Stimulated activated CD4-positive, alpha-beta T cell treated with anti-CD3 and anti-CD28 coated beads, Interleukin-2, amount 100 ng/mL, for 48 hours (primary cell): ENCODE measurements around the gene MISP.

ENCODE experiments used
- DNase-seq, 2 donors: peaks; one replicate each; pipeline ENCODE4 v3.0.0-alpha.2; 2020

The MISP gene

DNA sequence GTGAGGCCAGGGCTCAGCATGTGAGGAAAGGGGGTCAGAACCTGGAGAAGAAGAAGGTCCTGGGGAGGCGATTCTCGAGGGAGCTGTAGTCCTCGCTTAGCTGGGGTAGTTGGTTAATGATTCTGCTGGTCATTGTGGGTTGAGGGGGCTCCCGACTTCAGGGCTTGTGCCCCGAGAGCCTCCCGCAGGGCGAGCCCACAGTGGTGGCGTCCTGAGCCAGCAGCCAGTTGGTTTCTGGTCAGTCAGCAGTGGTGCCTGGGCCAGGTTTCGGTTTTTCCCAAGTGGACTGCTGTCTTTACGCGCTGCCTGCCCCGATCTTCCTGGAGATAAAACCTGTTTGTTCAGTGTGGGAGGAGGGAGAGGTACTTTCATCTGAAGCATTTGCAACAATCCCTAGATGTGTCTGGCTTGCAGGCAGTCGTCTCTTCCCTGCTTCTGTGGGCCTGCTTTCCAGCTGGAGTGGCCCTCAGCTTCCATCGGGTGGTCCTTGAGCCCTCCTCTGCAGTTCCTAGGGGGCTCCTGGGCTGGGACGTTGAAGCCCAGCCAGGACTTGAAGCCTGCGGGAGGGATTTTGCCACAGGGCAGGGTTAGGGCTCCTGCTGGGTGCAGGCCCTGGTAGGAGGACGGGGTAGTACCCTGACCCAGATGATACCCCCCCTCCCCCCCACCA is 49.6 kb downstream of the MISP start:
- no peak for DNase-seq

DNA sequence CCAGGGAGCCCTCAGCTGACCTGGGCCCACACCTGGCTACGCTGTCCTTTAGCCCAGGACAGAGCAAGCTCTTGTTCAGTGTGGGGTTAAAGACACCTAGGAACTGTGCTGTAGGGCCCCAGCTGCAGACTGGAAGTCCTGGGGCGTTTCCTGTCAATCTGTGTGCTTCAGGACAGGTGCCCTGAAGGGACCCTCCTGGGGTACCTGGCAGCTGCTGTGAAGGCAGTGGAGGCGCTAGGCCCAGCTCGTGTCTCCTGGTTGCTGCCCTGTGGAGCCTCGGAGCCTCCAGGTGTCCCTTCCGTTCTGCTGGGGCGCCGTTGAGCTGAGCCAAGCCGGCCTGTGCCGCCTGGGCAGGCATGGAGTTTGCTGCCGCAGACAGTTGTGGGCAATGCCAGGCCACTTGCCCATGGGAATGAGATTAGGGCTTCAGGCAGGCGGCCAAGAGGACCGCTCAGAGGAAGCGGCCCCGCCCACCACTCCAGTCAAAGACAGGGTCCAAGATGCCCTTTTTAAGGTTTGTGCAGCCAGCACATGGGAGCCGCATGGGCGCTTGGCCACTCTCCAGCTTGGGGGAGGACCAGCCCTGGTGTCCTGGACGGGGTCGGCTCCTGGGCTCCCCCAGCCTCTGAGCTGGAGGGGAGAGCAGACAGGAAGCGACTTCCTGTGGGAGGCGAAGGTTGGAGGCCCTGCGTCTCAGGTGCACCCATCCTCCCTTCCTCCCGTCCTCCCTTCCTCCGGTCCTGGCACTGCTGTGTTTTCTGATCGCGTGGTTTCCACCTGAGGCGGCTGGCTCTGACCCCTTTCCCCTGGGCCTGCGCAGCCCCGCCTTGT is 50.3 kb downstream of the MISP start:
- no peak for DNase-seq

DNA sequence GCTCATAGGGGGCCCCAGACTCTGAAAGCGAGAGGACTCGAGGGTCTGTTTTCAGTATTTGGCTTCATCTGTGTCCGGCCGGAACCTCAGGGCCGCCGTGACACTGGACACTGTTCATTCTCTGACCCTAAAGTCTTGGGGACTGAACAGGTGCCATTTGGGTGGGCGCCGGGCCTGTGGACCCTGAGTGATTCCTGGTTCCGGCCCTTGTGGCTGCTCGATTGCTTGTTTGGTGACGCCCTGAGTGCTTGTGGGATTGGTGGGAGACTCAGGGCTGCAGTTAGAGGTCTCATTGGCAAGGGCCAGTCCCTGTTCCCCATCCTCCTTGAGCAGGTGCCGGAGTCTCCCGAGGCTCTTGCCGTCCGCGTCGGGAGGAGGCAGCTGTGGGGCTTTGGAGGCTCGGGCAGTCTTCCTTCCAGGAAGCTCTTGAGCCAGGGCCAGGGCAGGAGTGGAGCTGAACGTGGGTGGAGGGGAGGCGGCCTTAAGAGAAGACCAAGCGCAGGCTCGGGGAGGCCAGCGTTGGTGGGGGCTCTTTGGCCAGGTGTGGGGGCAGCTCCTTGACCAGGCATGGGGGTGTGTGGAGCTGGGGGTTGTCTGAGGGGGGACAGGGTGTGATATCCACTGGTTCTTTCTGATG is 51.1 kb downstream of the MISP start:
- no peak for DNase-seq

DNA sequence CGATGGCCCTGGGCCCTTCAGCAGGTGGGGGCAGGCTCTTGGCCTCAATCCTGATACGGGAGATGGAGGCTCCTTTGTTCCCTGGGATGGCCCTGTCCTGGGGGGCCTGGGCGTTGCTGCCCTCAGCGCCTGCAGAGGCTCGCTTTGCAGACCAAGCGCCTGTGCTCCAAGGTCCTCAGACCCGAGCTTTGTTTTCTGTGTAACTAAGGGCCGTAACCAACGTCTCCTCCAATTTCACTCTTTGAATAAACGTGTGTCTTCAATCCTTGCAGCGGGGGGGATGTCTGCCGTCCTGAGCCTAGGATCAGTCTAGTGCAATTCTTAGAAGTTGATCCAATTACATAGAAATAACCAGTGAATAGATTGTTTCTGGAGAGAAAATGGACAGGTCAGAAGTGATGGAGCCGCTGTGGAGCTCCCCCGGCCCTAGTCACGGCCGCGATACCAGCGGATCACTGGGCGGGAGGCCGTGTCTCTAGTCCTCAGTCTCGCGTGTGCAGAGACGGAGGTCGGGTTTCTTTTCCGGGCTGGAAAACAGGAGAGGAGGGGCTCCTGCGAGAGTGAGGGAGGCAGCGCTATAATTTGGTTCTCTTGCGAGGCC is 51.7 kb downstream of the MISP start:
- no peak for DNase-seq

DNA sequence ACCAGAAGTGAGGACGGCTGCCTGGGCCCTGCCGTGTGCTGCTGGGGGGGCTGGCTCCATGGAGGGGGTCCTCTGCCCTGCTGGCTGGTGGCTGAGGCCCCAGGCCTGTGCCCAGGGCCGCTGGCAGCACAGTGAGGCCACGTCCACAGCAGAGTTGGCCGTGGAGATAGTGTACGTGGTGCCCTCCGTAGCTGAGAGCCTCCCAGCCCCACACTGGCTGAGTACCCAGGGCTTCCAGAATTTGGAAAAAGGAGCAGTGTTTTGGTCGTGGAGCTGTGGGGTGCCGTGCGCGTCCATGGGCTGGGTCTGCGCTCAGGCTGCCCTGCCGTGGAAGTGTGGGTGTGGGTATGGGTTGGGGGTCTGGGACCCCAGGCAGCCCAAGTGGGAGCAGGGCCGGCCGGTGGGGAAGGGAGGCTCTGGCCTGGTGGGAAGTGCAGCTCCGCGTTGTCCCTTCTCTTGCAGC is 52.2 kb downstream of the MISP start:
- no peak for DNase-seq

DNA sequence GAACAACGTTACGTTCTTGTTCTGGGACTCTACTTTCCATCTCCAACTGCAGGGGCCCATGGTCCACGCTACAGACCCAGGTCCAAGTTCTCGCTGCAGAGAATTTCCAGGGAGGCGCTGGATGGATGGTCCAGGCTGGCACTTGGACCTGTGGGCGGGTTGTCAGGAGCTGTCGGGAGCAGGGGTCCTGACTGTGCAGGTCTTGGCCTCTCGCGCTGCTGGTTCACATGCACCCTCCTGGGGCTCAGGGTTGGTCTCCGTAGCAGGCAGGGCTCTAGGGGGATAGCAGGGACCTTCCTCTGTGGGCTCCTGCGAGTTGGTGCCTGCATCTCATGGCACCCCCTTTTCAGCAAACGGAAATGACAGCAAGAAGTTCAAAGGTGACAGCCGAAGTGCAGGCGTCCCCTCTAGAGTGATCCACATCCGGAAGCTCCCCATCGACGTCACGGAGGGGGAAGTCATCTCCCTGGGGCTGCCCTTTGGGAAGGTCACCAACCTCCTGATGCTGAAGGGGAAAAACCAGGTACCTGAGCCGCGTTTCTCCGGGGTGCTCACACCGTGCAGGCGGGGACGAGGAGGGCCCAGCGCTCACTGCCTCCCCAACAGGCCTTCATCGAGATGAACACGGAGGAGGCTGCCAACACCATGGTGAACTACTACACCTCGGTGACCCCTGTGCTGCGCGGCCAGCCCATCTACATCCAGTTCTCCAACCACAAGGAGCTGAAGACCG is 52.9 kb downstream of the MISP start:
- no peak for DNase-seq

DNA sequence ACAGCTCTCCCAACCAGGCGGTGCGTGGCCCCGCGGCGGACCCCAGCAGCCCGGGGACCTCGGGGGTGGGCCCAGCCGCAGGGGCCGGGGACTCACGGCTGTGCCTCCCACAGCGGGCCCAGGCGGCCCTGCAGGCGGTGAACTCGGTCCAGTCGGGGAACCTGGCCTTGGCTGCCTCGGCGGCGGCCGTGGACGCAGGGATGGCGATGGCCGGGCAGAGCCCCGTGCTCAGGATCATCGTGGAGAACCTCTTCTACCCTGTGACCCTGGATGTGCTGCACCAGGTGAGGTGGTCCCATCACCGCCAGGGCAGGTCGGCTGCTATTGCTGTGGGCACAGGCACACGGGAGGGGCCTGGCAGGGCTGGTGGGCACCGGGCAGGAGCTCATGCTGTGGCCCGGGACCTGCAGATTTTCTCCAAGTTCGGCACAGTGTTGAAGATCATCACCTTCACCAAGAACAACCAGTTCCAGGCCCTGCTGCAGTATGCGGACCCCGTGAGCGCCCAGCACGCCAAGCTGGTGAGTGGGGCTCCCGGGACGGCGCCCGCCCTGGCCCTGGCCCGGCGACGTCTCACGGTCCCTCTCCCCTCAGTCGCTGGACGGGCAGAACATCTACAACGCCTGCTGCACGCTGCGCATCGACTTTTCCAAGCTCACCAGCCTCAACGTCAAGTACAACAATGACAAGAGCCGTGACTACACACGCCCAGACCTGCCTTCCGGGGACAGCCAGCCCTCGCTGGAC is 53.7 kb downstream of the MISP start:
- no peak for DNase-seq

DNA sequence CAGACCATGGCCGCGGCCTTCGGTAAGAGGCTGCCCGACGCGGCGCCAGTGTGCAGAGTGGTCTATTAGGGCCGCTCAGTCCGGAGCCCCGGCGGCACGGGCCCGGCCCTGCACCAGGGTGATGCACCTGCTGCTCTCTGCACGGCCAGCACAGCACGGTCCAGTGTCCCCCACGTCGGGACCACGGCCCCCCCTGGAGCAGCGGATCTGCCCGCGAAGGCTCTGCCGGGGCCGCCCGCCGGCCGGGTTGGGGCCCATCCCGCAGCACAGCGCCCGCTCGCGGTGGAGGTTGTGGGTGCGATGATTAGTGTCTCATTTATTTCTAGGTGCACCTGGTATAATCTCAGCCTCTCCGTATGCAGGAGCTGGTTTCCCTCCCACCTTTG is 54.2 kb downstream of the MISP start:
- DNase-seq, result no peak

DNA sequence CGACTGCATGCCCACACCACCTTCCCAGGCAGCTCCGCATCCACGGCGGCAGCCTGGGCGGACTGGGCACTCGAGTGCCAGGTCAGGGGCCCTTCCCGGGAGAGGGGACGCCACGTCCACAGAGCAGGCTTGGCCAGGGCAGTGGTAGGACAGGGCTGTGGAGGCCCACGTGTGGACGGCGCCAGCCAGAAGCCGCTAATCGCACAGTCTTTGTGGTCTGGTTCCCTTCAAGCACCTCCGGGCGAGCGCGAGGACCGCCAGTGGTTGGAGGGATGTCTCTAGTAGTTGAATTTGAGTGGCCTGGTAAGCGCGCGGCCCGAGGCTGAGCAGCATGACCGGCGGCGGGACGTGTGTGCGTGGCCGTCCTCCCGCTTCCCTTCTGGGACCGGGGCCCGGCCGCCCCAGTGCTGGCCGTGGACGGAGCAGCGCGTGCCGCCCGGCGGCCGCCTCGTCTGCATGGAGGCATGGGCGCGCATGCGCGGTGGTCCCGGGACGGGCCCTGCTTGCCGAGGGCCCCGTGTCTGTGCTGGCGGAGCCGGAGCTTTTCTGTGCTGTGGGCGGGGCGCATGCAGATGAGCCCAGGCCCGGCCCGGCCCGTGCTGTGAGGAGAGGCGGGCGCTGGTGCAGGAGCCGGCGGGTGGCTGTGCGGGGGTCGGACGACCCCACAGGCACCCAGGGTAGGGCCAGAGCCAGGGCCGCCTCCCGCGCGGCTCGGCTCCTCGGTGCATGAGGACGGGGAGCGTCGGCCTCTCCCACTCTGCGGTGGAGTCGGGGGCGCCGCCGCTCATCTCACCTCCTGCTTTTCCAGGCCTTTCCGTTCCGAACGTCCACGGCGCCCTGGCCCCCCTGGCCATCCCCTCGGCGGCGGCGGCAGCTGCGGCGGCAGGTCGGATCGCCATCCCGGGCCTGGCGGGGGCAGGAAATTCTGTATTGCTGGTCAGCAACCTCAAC is 55.0 kb downstream of the MISP start:
- DNase-seq, result no peak

DNA sequence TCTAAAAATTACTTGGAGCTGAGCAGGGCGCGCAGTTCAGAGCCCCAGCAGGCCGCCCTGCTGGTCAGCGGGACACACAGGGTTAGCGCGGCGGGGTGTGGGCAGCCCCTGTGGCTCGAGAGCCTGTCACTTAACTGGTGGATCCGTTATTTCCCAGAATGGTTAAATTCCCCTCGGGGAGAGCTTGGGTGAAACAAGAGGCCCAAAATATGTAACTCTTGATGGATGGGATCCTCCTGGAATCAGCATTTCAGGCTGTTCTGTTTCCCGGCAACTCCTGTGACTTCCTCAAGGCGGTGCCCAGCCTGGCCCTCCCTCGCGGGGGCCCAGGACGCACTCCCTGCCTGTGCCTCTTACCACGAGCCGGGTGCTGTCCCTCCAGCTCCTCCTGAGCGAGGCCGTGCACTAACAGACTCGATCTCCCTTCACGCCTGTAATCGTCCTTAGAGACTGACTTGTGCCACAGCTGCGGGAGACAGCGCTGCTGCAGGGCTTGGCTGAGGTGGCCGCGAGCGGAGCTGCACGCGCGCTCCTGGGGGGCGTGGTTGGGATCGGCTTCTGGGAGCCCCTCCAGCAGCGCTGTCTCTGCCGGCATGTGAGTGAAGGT is 56.0 kb downstream of the MISP start:
- DNase-seq, result no peak

DNA sequence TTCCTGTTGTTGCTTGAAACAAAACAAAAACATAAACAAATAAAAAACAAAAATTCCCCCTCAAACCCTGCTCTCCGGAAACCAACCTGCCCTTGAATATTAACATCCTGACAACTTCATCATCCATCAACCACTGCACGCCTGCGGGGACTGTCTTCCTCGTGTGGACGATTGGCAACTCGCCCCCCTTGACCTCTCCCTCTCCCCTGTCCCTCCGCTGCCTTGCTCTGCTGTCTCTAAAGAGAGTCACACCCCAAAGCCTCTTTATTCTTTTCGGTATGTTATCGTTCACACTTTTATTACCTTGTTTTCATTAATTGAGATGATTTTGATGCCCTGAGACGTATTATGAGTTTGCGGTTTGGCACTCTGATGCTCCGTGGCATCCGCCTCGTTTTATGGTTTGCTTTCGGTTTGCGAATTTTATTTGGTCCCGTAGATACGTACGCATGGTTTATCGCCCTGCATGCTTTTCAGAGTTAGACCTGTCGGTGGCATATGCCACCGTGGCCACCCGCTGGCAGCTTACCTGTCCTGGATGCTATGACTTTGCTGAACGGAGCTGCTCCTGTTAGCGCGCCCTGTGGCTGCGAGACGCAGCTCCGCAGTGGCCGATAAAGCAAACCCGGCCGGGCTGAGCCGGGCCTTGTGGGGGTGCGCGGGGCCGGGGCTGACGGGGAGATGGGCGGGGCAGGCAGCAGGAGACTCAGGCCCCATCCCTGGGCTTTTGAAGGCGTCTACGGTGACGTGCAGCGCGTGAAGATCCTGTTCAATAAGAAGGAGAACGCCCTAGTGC is 56.9 kb downstream of the MISP start:
- no peak for DNase-seq

DNA sequence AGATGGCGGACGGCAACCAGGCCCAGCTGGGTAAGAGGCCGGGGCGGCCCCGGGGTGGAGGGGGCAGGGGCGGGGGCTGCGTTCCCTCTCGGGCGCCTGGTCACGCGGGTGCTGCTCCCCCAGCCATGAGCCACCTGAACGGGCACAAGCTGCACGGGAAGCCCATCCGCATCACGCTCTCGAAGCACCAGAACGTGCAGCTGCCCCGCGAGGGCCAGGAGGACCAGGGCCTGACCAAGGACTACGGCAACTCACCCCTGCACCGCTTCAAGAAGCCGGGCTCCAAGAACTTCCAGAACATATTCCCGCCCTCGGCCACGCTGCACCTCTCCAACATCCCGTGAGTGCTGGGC is 57.5 kb downstream of the MISP start:
- no peak for DNase-seq

DNA sequence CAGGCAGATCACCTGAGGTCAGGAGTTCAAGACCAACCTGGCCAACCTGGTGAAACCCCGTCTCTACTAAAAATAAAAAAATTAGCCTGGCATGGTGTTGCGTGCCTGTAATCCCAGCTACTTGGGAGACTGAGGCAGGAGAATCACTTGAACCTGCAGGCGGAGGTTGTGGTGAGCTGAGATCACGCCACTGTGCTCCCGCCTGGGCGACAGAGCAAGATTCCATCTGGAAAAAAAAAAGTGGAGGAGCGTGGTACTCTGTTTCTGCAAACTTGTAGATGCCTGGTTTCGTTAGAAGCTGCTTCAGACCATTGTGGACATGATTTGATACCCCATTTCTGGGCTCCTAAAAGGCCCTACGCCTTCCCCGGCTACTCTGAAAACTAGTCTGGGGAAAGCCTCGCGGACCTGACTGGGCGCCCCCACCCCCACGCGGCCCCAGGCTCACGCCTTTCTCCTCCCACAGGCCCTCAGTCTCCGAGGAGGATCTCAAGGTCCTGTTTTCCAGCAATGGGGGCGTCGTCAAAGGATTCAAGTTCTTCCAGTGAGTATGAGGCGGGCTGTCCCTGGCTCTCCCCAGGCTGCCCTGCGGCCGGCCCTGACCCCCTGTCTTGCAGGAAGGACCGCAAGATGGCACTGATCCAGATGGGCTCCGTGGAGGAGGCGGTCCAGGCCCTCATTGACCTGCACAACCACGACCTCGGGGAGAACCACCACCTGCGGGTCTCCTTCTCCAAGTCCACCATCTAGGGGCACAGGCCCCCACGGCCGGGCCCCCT is 59.4 kb downstream of the MISP start:
- no peak for DNase-seq

DNA sequence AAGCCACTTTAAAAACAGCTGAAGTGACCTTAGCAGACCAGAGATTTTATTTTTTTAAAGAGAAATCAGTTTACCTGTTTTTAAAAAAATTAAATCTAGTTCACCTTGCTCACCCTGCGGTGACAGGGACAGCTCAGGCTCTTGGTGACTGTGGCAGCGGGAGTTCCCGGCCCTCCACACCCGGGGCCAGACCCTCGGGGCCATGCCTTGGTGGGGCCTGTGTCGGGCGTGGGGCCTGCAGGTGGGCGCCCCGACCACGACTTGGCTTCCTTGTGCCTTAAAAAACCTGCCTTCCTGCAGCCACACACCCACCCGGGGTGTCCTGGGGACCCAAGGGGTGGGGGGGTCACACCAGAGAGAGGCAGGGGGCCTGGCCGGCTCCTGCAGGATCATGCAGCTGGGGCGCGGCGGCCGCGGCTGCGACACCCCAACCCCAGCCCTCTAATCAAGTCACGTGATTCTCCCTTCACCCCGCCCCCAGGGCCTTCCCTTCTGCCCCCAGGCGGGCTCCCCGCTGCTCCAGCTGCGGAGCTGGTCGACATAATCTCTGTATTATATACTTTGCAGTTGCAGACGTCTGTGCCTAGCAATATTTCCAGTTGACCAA is 60.1 kb downstream of the MISP start:
- no peak for DNase-seq

DNA sequence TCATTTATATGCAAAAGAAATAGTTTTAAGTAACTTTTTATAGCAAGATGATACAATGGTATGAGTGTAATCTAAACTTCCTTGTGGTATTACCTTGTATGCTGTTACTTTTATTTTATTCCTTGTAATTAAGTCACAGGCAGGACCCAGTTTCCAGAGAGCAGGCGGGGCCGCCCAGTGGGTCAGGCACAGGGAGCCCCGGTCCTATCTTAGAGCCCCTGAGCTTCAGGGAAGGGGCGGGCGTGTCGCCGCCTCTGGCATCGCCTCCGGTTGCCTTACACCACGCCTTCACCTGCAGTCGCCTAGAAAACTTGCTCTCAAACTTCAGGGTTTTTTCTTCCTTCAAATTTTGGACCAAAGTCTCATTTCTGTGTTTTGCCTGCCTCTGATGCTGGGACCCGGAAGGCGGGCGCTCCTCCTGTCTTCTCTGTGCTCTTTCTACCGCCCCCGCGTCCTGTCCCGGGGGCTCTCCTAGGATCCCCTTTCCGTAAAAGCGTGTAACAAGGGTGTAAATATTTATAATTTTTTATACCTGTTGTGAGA is 60.7 kb downstream of the MISP start:
- no peak for DNase-seq

DNA sequence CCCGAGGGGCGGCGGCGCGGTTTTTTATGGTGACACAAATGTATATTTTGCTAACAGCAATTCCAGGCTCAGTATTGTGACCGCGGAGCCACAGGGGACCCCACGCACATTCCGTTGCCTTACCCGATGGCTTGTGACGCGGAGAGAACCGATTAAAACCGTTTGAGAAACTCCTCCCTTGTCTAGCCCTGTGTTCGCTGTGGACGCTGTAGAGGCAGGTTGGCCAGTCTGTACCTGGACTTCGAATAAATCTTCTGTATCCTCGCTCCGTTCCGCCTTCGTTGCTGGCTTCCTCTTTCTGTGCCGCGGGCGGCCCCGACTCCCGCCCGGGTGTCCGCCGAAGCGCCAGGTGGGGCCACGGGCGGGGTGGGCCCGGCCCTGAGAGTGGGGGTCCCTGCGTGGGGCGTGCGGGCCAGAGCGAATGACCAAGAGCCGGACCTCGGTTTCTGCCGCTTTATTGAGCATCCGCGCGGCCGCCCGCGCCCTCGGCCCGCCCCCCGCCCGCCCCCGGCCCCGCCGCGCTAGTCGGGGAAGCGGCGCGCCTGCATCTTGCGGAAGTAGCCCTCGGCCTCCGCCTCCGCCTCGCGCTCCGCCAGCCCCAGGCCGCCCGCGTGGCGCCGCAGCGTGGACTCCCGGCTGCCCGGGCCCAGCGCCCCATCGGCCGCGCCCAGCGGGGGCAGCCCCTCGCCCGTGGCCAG is 61.3 kb downstream of the MISP start:
- no peak for DNase-seq

DNA sequence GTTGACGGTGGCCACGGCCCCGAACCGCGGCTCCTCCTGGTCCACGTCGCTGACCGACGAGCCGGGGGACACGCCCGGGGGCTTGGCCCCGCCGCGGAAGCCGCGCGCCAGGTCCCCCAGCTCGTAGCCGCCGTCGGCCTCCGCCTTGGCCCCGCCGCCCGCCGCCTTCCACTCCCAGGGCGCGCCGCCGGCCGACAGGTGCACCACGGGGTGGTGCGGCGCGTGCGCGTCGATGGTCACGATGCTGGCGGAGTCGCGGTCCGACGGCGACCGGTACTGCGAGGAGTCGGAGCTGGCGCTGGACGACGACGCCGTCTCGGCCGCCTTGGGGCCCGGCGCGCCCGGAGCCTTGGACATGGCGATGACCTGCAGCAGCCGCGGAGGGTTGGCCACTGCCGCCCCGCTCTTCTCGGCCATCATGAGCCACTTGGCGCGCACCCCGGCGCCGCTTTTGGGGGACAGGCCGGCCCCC is 61.9 kb downstream of the MISP start:
- no peak for DNase-seq
